CD4-positive, alpha-beta T cell treated with Interleukin-4 for 4 hours (primary cell): ENCODE measurements around the gene SCGB1D4.
A peak's percentile ranks its signal among the peaks of the same experiment; 100 is the strongest.
"Not testable (repeated sequence)": the region's sequence is repeated elsewhere in the genome, so short reads cannot be mapped to it uniquely, and the experiment has no call there.

ENCODE experiments used
- DNase-seq: peaks from one replicate; pipeline ENCODE4 v3.0.0-alpha.2; 2020

SCGB1D4 gene

GRCh38 chr11:62298975-62299374, at the start of gene SCGB1D4:
TSS of gene SCGB1D4 (minus strand) at chr11:62299075. CDS start at chr11:62299010, 65 bp downstream.
- DNase-seq: no peak

GRCh38 chr11:62345861-62346260, 47.0 kb upstream of the SCGB1D4 start:
- DNase-seq: no peak

- DNase-seq: no peak
Observed at GRCh38 chr11:62344210-62344609, 45.3 kb upstream of the SCGB1D4 start.

- not testable (repeated sequence) for DNase-seq
Observed at GRCh38 chr11:62343646-62344190, 44.8 kb upstream of the SCGB1D4 start.

GRCh38 chr11:62341588-62341987, 42.7 kb upstream of the SCGB1D4 start:
- no peak for DNase-seq

GRCh38 chr11:62340269-62340901, 41.5 kb upstream of the SCGB1D4 start:
- DNase-seq: peak; percentile 67

GRCh38 chr11:62338218-62338617, 39.3 kb upstream of the SCGB1D4 start:
- DNase-seq: no peak

GRCh38 chr11:62337303-62338181, 38.7 kb upstream of the SCGB1D4 start, which contains the start of gene ASRGL1:
TSS of gene ASRGL1 (plus strand) at chr11:62337448. CDS start at chr11:62337978, 530 bp downstream.
- peak; percentile 67 for DNase-seq

- not testable (repeated sequence) for DNase-seq
Observed at GRCh38 chr11:62336949-62337302, 38.1 kb upstream of the SCGB1D4 start.

- no peak for DNase-seq
Observed at GRCh38 chr11:62333768-62334167, 34.9 kb upstream of the SCGB1D4 start.

- not testable (repeated sequence) for DNase-seq
Observed at GRCh38 chr11:62331264-62331663, 32.4 kb upstream of the SCGB1D4 start.

- not testable (repeated sequence) for DNase-seq
Observed at GRCh38 chr11:62327541-62327940, 28.7 kb upstream of the SCGB1D4 start.

- not testable (repeated sequence) for DNase-seq
Observed at GRCh38 chr11:62326719-62327118, 27.8 kb upstream of the SCGB1D4 start.

GRCh38 chr11:62325781-62326180, 26.9 kb upstream of the SCGB1D4 start:
- DNase-seq: not testable (repeated sequence)

- peak; percentile 36 for DNase-seq
Observed at GRCh38 chr11:62324731-62325556, 26.1 kb upstream of the SCGB1D4 start.

GRCh38 chr11:62322524-62322923, 23.6 kb upstream of the SCGB1D4 start:
- no peak for DNase-seq

GRCh38 chr11:62315431-62315830, 16.6 kb upstream of the SCGB1D4 start:
- no peak for DNase-seq

- DNase-seq: no peak
Observed at GRCh38 chr11:62309991-62310390, 11.1 kb upstream of the SCGB1D4 start.

GRCh38 chr11:62307950-62308349, 9.1 kb upstream of the SCGB1D4 start:
- DNase-seq: no peak

- DNase-seq: no peak
Observed at GRCh38 chr11:62306227-62306626, 7.4 kb upstream of the SCGB1D4 start.

- DNase-seq: no peak
Observed at GRCh38 chr11:62295504-62295903, 3.4 kb downstream of the SCGB1D4 start.

GRCh38 chr11:62280452-62280851, 18.4 kb downstream of the SCGB1D4 start:
- DNase-seq: no peak

- no peak for DNase-seq
Observed at GRCh38 chr11:62273789-62274275, 25.0 kb downstream of the SCGB1D4 start.
